IMR-90 (cell line): ENCODE data around the gene GALNT12. TPM values are rescaled to one million over a fixed set of nuclear protein-coding genes. Genes with fewer than 3 reads are reported as not detected.

Experiments used
- ATAC-seq: fragments of 200-7000 bp; cut with Tn5 transposase; 2 replicates; pipeline ENCODE4 v1.9.1; 2020; ENCODE audit warnings: low read depth, mild to moderate bottlenecking, moderate library complexity
- BruUV-seq: library from RNA; stranded (reverse); fragments of 400-500 nt; replicated peaks from 2 replicates; lab custom pipeline; 2021; lab: Mats Ljungman, UMichigan
- CTCF ChIA-PET: fragments of 300-600 bp; formaldehyde crosslinking; extraction: SDS; loops from one replicate; lab custom pipeline; 2021; ENCODE audit warnings: antibody characterized with exemption; lab: Yijun Ruan, JAX
- POLR2A ChIA-PET: fragments of 300-600 bp; sonication (Branson Sonifier 250); formaldehyde crosslinking; loops from one replicate; lab custom pipeline; 2022; ENCODE audit warnings: antibody characterized with exemption; ENCODE audit not compliant: unreplicated experiment; lab: Charles Lee
- DNase-seq: peaks from one replicate; pipeline ENCODE4 v3.0.0; 2013
- H2AFZ ChIP-seq: replicated peaks from 2 replicates; pipeline ENCODE3; 2013; ENCODE audit warnings: low read length, mild to moderate bottlenecking; ENCODE audit not compliant: poor library complexity
- H2AK5ac ChIP-seq: 2 replicates; pipeline ENCODE4 v1.6.1; 2013; ENCODE audit warnings: low read depth, low read length, inconsistent platforms
- H2AK9ac ChIP-seq: replicated peaks from 2 replicates; pipeline ENCODE3; 2013; ENCODE audit warnings: mild to moderate bottlenecking, low read depth, low read length, moderate library complexity; ENCODE audit not compliant: poor library complexity
- H2BK120ac ChIP-seq: 2 replicates; pipeline ENCODE4 v1.6.1; 2013; ENCODE audit warnings: low read depth, low read length, inconsistent platforms
- H2BK15ac ChIP-seq: 3 replicates; pipeline ENCODE4 v1.6.1; 2013; ENCODE audit warnings: low read depth, low read length, inconsistent platforms
- H2BK20ac ChIP-seq: 2 replicates; pipeline ENCODE4 v1.6.1; 2013; ENCODE audit warnings: low read depth, mild to moderate bottlenecking, inconsistent platforms, low read length, moderate library complexity
- H2BK5ac ChIP-seq: 2 replicates; pipeline ENCODE4 v1.6.1; 2013; ENCODE audit warnings: mild to moderate bottlenecking, low read depth, low read length, inconsistent platforms; ENCODE audit not compliant: poor library complexity, severe bottlenecking
- H3K14ac ChIP-seq: replicated peaks from 2 replicates; pipeline ENCODE4 v1.6.1; 2013; ENCODE audit warnings: low read depth, low read length, inconsistent platforms
- H3K18ac ChIP-seq: 2 replicates; pipeline ENCODE4 v1.6.1; 2013; ENCODE audit warnings: low read depth, low read length, control low read depth
- H3K23ac ChIP-seq: 2 replicates; pipeline ENCODE4 v1.6.1; 2013; ENCODE audit warnings: low read depth, low read length, inconsistent platforms
- H3K27ac ChIP-seq: 2 replicates; pipeline ENCODE4 v1.5.1; 2013; ENCODE audit warnings: mild to moderate bottlenecking, control low read depth, low read length; ENCODE audit not compliant: insufficient read depth
- H3K27me3 ChIP-seq: 2 replicates; pipeline ENCODE4 v1.6.1; 2013; ENCODE audit warnings: low read length; ENCODE audit not compliant: control insufficient read depth, insufficient read depth
- H3K36me3 ChIP-seq: 2 replicates; pipeline ENCODE4 v1.6.1; 2013; ENCODE audit warnings: low read length, mixed read lengths; ENCODE audit not compliant: control insufficient read depth, insufficient read depth
- H3K4ac ChIP-seq: 2 replicates; pipeline ENCODE4 v1.6.1; 2013; ENCODE audit warnings: low read depth, low read length, inconsistent platforms
- H3K4me1 ChIP-seq: 2 replicates; pipeline ENCODE4 v1.6.1; 2013; ENCODE audit warnings: low read length, mixed read lengths; ENCODE audit not compliant: control insufficient read depth, insufficient read depth
- H3K4me2 ChIP-seq: 2 replicates; pipeline ENCODE4 v1.6.1; 2013; ENCODE audit warnings: low read depth, mild to moderate bottlenecking, control low read depth, low read length, moderate library complexity
- H3K4me3 ChIP-seq: 2 replicates; pipeline ENCODE4 v1.5.1; 2013; ENCODE audit warnings: low read depth, mild to moderate bottlenecking, control low read depth, low read length, moderate library complexity; ENCODE audit not compliant: insufficient read depth
- H3K56ac ChIP-seq: 2 replicates; pipeline ENCODE4 v1.6.1; 2013; ENCODE audit warnings: low read length, inconsistent platforms; ENCODE audit not compliant: insufficient read depth; ENCODE audit errors: extremely low read depth
- H3K79me1 ChIP-seq, 2 experiments: 2 replicates each; pipeline ENCODE4 v1.6.1; 2013; ENCODE audit warnings: low read length in 2 of 2, inconsistent platforms in 1 of 2, low read depth in 1 of 2
- H3K9ac ChIP-seq: 2 replicates; pipeline ENCODE4 v1.6.1; 2013; ENCODE audit warnings: low read depth, low read length, control low read depth
- H3K9me1 ChIP-seq: 2 replicates; pipeline ENCODE4 v1.6.1; 2013; ENCODE audit warnings: low read length, inconsistent platforms; ENCODE audit not compliant: insufficient read depth
- H3K9me3 ChIP-seq: 2 replicates; pipeline ENCODE4 v1.6.1; 2013; ENCODE audit warnings: low read length; ENCODE audit not compliant: control insufficient read depth, insufficient read depth
- H4K20me1 ChIP-seq: 2 replicates; pipeline ENCODE4 v1.6.1; 2013; ENCODE audit warnings: low read length, inconsistent platforms; ENCODE audit not compliant: insufficient read depth
- H4K5ac ChIP-seq: 2 replicates; pipeline ENCODE4 v1.6.1; 2013; ENCODE audit warnings: mild to moderate bottlenecking, low read depth, low read length, control low read depth
- H4K8ac ChIP-seq, 2 experiments: 2 replicates each; pipeline ENCODE4 v1.6.1; 2013; ENCODE audit warnings: low read depth in 2 of 2, low read length in 2 of 2, control low read depth in 1 of 2, inconsistent platforms in 1 of 2
- H4K91ac ChIP-seq: 2 replicates; pipeline ENCODE4 v1.6.1; 2013; ENCODE audit warnings: low read depth, low read length, inconsistent platforms; ENCODE audit not compliant: insufficient read depth
- BHLHE40 ChIP-seq: fragments of 150-350 bp; IDR thresholded peaks from 2 replicates; pipeline ENCODE4 v1.6.1; 2016; ENCODE audit warnings: mild to moderate bottlenecking, low read depth, low read length
- CEBPB ChIP-seq: IDR thresholded peaks from 2 replicates; pipeline ENCODE4 v1.6.1; 2012; ENCODE audit warnings: low read depth, low read length, improper control_type of control experiment
- CHD1 ChIP-seq: IDR thresholded peaks from 2 replicates; pipeline ENCODE4 v1.6.1; 2012; ENCODE audit warnings: low read depth, low read length, improper control_type of control experiment
- ELK1 ChIP-seq: fragments of 150-350 bp; IDR thresholded peaks from 2 replicates; pipeline ENCODE4 v1.6.1; 2016; ENCODE audit warnings: low read depth, mild to moderate bottlenecking, low read length, moderate library complexity, borderline replicate concordance
- FOS ChIP-seq: fragments of 150-350 bp; IDR thresholded peaks from 2 replicates; pipeline ENCODE4 v1.6.1; 2016; ENCODE audit warnings: low read depth, low read length
- MAFK ChIP-seq: IDR thresholded peaks from 2 replicates; pipeline ENCODE4 v1.6.1; 2012; ENCODE audit warnings: low read depth, low read length, improper control_type of control experiment
- MAZ ChIP-seq: IDR thresholded peaks from 2 replicates; pipeline ENCODE4 v1.6.1; 2012; ENCODE audit warnings: low read depth, mild to moderate bottlenecking, low read length, improper control_type of control experiment, moderate library complexity, borderline replicate concordance
- MXI1 ChIP-seq: IDR thresholded peaks from 2 replicates; pipeline ENCODE4 v1.6.1; 2012; ENCODE audit warnings: low read depth, mild to moderate bottlenecking, low read length, moderate library complexity, borderline replicate concordance
- NFE2L2 ChIP-seq: fragments of 150-350 bp; IDR thresholded peaks from 2 replicates; pipeline ENCODE4 v1.6.1; 2016; ENCODE audit warnings: low read depth, mild to moderate bottlenecking, low read length
- POLR2A ChIP-seq: IDR thresholded peaks from 2 replicates; pipeline ENCODE4 v1.6.1; 2012; ENCODE audit warnings: mild to moderate bottlenecking, low read depth, low read length
- RAD21 ChIP-seq: IDR thresholded peaks from 2 replicates; pipeline ENCODE4 v1.6.1; 2012; ENCODE audit warnings: low read length, improper control_type of control experiment
- RCOR1 ChIP-seq: IDR thresholded peaks from 2 replicates; pipeline ENCODE4 v1.6.1; 2012; ENCODE audit warnings: mild to moderate bottlenecking, low read length, improper control_type of control experiment; ENCODE audit not compliant: insufficient replicate concordance
- RFX5 ChIP-seq: IDR thresholded peaks from 2 replicates; pipeline ENCODE4 v1.8.0; 2012; ENCODE audit warnings: low read depth, mild to moderate bottlenecking, low read length, moderate library complexity
- SMC3 ChIP-seq: fragments of 150-350 bp; IDR thresholded peaks from 2 replicates; pipeline ENCODE4 v1.6.1; 2016; ENCODE audit warnings: low read depth, mild to moderate bottlenecking, antibody characterized with exemption, low read length, moderate library complexity
- WGBS, 2 experiments: methylation state at CpG; one replicate each; pipeline versions ENCODE4 v1.1.5 to v1.1.7; 2013; ENCODE audit warnings: missing lambda C conversion rate in 2 of 2; ENCODE audit not compliant: insufficient read length in 1 of 2; ENCODE audit errors: extremely low coverage in 2 of 2; 5-methylcytosine and 5-hydroxymethylcytosine counted together
- dilution Hi-C: fragments of 300-500 bp; cut with HindIII; formaldehyde crosslinking; loops from one replicate; pipeline ENCODE4 v1.14.3; 2018; ENCODE audit warnings: low sequenced_read_pairs; ENCODE audit not compliant: unreplicated experiment
- in situ Hi-C: fragments of 300-500 bp; cut with MboI; formaldehyde crosslinking; loops from 3 replicates; pipeline ENCODE4 v1.14.3; 2019; ENCODE audit warnings: low sequenced_read_pairs, inconsistent platforms, mixed read lengths
- intact Hi-C: fragments of 100-400 bp; cut with micrococcal nuclease; formaldehyde crosslinking; loops from 2 replicates; pipeline ENCODE4 v1.10.0; 2022
- polyA plus RNA-seq, 3 experiments: library from polyadenylated mRNA; depleted of rRNA; stranded (reverse); fragments of >200 nt; gene quantifications; 2 replicates each; pipeline ENCODE4 v1.2.3, GENCODE V29; 2012; ENCODE audit warnings: low replicate concordance in 1 of 3
- total RNA-seq: library from RNA; depleted of rRNA; stranded (reverse); fragments of >200 nt; gene quantifications from 2 replicates; pipeline ENCODE4 v1.2.3, GENCODE V29; 2012
- TF ChIP-seq, protein P1 (sequence below): fragments of 150-350 bp; IDR thresholded peaks from 2 replicates; pipeline ENCODE4 v1.6.1; 2017; ENCODE audit warnings: mild to moderate bottlenecking, antibody characterized with exemption, low read length, low read depth
- TF ChIP-seq, protein P2 (sequence below): conservative IDR thresholded peaks from 2 replicates; pipeline ENCODE4 v1.5.1; 2012; ENCODE audit warnings: mild to moderate bottlenecking, low read depth, low read length, improper control_type of control experiment

Gene GALNT12
- total and polyA plus RNA-seq, 2 of the 4 experiments (the other 2 are of a cell fraction) = 2.3 to 2.5 TPM

GRCh38 chr9:98765256-98765655, 42.2 kb upstream of the GALNT12 start:
- in situ Hi-C loops (no loop called here), intact Hi-C loops (no loop called here), dilution Hi-C loops (no loop called here)
- H3K4me2 ChIP-seq = no peak overlapping the region
- H4K5ac ChIP-seq = no peak overlapping the region
- H4K8ac ChIP-seq = no peak overlapping the region
- H2BK15ac ChIP-seq = no peak overlapping the region
- no peak overlapping the region for H2AK9ac ChIP-seq
- H3K4me3 ChIP-seq = no peak overlapping the region
- no peak overlapping the region for H3K14ac ChIP-seq
- H3K9me3 ChIP-seq = no peaks in the 10 kb centered on the region
- no peak overlapping the region for H2BK120ac ChIP-seq
- H3K27ac ChIP-seq = no peak overlapping the region
- H3K9ac ChIP-seq = no peak overlapping the region
- H3K4me1 ChIP-seq = no peaks in the 10 kb centered on the region
- no peak overlapping the region for H3K4ac ChIP-seq
- H3K23ac ChIP-seq = no peak overlapping the region
- H3K18ac ChIP-seq = no peak overlapping the region
- no peaks in the 10 kb centered on the region for H3K27me3 ChIP-seq
- no peak overlapping the region for H2BK20ac ChIP-seq
- H2BK5ac ChIP-seq = no peak overlapping the region
- no peak overlapping the region for H2AFZ ChIP-seq
- no CpG with 5 or more reads among the region's 1 CpG for WGBS, 2 experiments
- no peak for TF ChIP-seq MAFK
- TF ChIP-seq RCOR1 = no peak
- TF ChIP-seq BHLHE40 = no peak
- no peak for TF ChIP-seq MAZ
- TF ChIP-seq SMC3 = no peak
- TF ChIP-seq RFX5 = no peak
- TF ChIP-seq CEBPB = no peak
- no peak for TF ChIP-seq CHD1
- TF ChIP-seq, protein P1, sequence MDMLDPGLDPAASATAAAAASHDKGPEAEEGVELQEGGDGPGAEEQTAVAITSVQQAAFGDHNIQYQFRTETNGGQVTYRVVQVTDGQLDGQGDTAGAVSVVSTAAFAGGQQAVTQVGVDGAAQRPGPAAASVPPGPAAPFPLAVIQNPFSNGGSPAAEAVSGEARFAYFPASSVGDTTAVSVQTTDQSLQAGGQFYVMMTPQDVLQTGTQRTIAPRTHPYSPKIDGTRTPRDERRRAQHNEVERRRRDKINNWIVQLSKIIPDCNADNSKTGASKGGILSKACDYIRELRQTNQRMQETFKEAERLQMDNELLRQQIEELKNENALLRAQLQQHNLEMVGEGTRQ = no peak
- TF ChIP-seq MXI1 = no peak
- no peak for TF ChIP-seq POLR2A
- TF ChIP-seq, protein P2, sequence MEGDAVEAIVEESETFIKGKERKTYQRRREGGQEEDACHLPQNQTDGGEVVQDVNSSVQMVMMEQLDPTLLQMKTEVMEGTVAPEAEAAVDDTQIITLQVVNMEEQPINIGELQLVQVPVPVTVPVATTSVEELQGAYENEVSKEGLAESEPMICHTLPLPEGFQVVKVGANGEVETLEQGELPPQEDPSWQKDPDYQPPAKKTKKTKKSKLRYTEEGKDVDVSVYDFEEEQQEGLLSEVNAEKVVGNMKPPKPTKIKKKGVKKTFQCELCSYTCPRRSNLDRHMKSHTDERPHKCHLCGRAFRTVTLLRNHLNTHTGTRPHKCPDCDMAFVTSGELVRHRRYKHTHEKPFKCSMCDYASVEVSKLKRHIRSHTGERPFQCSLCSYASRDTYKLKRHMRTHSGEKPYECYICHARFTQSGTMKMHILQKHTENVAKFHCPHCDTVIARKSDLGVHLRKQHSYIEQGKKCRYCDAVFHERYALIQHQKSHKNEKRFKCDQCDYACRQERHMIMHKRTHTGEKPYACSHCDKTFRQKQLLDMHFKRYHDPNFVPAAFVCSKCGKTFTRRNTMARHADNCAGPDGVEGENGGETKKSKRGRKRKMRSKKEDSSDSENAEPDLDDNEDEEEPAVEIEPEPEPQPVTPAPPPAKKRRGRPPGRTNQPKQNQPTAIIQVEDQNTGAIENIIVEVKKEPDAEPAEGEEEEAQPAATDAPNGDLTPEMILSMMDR = no peak
- TF ChIP-seq ELK1 = no peak
- no peak for TF ChIP-seq RAD21
- TF ChIP-seq FOS = no peak
- TF ChIP-seq NFE2L2 = no peak
- H3K79me1 ChIP-seq = no peaks in the 10 kb centered on the region
- no peak overlapping the region for H4K91ac ChIP-seq
- H3K56ac ChIP-seq = no peak overlapping the region
- H3K36me3 ChIP-seq = peaks cover 26% of the 10 kb centered on the region
- CTCF ChIA-PET = interaction anchor here (2.6 kb wide), 1 partner anchor 10 kb away, joined by 10 read pairs; no protein-coding TSS in a partner anchor
- BruUV-seq = no TSS peak
- H2AK5ac ChIP-seq = no peak overlapping the region
- ATAC-seq = no peak
- no peaks in the 10 kb centered on the region for H4K20me1 ChIP-seq
- H3K9me1 ChIP-seq = no peaks in the 10 kb centered on the region
- DNase-seq = no peak
- POLR2A ChIA-PET = no interaction called here
